HG02943 (cell line): Measurements from ENCODE around the gene ZNF865.

Experiments
- ATAC-seq: cut with Tn5 transposase; IDR thresholded peaks from one replicate; pipeline ENCODE4 v1.9.1; 2021; ENCODE audit warnings: mild to moderate bottlenecking, low read depth, moderate library complexity; ENCODE audit not compliant: unreplicated experiment

Gene ZNF865

GRCh38 chr19:55586976-55587668, 18.3 kb upstream of the ZNF865 start:
- ATAC-seq: no peak

GRCh38 chr19:55588738-55589137, 16.7 kb upstream of the ZNF865 start:
- ATAC-seq: no peak

GRCh38 chr19:55590109-55590508, 15.3 kb upstream of the ZNF865 start:
- no peak for ATAC-seq

GRCh38 chr19:55590617-55591016, 14.8 kb upstream of the ZNF865 start:
- no peak for ATAC-seq

GRCh38 chr19:55591555-55591954, 13.9 kb upstream of the ZNF865 start:
- no peak for ATAC-seq

- no peak for ATAC-seq
These were observed 12.9 kb upstream of the ZNF865 start for GRCh38 chr19:55592391-55593090.

GRCh38 chr19:55593096-55593772, 12.2 kb upstream of the ZNF865 start:
- no peak for ATAC-seq

- no peak for ATAC-seq
These were observed 10.4 kb upstream of the ZNF865 start for GRCh38 chr19:55594996-55595545.

GRCh38 chr19:55596304-55596703, 9.1 kb upstream of the ZNF865 start:
- ATAC-seq: no peak

- ATAC-seq: no peak
These were observed 7.9 kb upstream of the ZNF865 start for GRCh38 chr19:55597501-55597921.

GRCh38 chr19:55598034-55598433, 7.4 kb upstream of the ZNF865 start:
- no peak for ATAC-seq

- ATAC-seq: peak; percentile 50
These were observed 6.6 kb upstream of the ZNF865 start for GRCh38 chr19:55598719-55599467.

GRCh38 chr19:55599468-55599841, 6.0 kb upstream of the ZNF865 start, which contains the start of gene FIZ1:
Gene FIZ1 (minus strand): TSS chr19:55599517. CDS start chr19:55597865, 1,652 bp downstream.
- ATAC-seq: peak; percentile 58

- ATAC-seq: peak; percentile 46
These were observed 5.4 kb upstream of the ZNF865 start, which contains the start of gene ZNF524 for GRCh38 chr19:55599842-55600661. Gene ZNF524 (plus strand): TSS chr19:55600288. CDS start chr19:55602113, 1,825 bp downstream.

GRCh38 chr19:55600662-55601028, 4.8 kb upstream of the ZNF865 start:
- ATAC-seq: no peak

GRCh38 chr19:55601084-55601483, 4.4 kb upstream of the ZNF865 start:
- no peak for ATAC-seq

GRCh38 chr19:55602104-55603001, 3.1 kb upstream of the ZNF865 start:
- no peak for ATAC-seq

GRCh38 chr19:55603115-55603514, 2.3 kb upstream of the ZNF865 start:
- no peak for ATAC-seq
